ENCODE data around the gene ASXL3.

Gene ASXL3

DNA sequence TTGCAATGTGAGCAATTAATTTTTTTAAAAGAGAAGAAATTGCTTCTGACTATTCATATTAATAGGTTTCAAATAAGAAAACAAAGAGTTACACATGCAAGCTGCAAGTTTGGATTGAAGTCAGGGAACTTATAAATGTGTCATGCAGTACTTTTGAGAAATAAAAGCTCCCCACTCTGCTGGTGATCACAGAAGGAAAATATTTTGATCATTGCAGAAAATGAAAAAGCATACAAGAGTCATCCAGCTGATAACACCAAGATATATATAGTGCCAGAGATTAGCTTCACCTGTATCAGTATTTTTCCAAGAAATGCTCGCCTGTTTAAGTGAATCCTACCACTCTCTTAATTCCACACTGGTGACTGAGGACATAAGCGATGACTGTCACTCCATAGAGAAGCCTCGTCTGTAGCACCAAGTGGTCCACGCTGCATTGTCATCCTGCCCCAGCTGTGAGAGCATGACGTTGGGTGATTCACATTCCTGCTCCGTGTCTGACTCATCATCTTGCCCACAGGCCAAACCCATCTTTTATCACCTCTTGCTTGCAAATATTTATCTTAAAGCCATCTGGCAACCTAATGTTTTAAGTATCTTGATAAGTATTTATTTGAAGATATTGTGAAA is 178.0 kb downstream of the ASXL3 start:
- DNase-seq (ENCODE audit: extremely low spot score): peak; percentile 40
- POLR2A ChIA-PET: no interaction called here
- TF ChIP-seq ELF4 (IDR thresholded peaks at IDR 0.05) (no peak), L3MBTL2 (conservative IDR thresholded peaks at IDR 0.05) (0 out of 2 replicates have a peak, but pooled peaks have one; percentile 12), FOXK2 (IDR thresholded peaks at IDR 0.05) (no peak), SUZ12 (IDR thresholded peaks at IDR 0.05) (no peak), ZNF384 (IDR thresholded peaks at IDR 0.05) (no peak)
- CTCF ChIA-PET: interaction anchor here (0.6 to 1.5 kb wide), 2 partner anchors 26 to 524 kb away, joined by 3 to 4 read pairs; no protein-coding TSS in a partner anchor

DNA sequence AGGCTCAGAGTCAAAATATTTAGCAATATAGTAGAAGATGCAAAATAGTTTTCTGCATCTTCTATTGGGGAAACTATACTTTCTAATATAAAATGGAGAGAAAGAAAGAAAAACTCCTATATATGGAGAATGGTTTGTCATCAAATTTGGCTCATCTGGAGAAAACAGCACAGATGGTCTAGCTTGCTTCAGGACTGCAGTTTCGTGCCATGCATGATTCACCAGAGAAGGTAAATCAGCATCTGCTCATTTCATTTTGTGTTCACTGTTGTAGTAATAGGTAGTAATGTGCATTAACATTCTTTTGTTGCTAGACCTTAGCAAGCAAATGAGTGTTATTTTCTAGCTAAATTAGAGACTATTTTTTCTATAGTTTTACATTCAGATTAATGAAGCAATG is 179.0 kb downstream of the ASXL3 start:
- TF ChIP-seq SUZ12 (IDR thresholded peaks at IDR 0.05) (no peak), ELF4 (IDR thresholded peaks at IDR 0.05) (no peak)
- ChIA-PET POLR2A (no interaction called here), CTCF (interaction anchor here (0.8 kb wide), 1 partner anchor 24 kb away, joined by 3 read pairs; no protein-coding TSS in a partner anchor)
- DNase-seq (ENCODE audit: extremely low spot score): no peak

DNA sequence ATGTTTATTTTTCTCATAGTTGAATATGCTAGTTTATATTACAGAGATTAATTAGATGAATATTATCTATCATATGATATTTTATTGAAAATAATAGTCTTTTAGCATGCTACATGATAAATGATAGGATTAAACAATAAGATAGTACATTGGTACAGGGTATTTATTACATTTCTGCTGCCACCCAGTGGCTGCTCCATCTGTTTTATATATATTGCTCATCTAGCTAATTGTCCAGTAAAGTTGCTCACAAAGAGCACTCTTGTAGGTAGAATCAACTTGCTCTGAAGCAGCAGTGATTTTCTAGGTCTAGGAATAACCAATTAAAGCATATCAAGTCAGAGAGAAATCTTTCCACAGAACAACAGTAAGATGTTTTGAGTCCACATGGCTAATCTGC is 183.3 kb downstream of the ASXL3 start:
- POLR2A ChIA-PET: no interaction called here
- CTCF ChIA-PET: interaction anchor here (0.5 to 1.4 kb wide), 6 partner anchors 17 to 551 kb away, joined by 3 to 11 read pairs (median 3); no protein-coding TSS in a partner anchor
- TF ChIP-seq ZNF384 (IDR thresholded peaks at IDR 0.05): no peak
- no peak for TF ChIP-seq NFRKB (IDR thresholded peaks at IDR 0.05)
- TF ChIP-seq FOXM1 (IDR thresholded peaks at IDR 0.05; ENCODE audit: borderline replicate concordance): no peak
- no peak for TF ChIP-seq TARDBP (IDR thresholded peaks at IDR 0.05)
- TF ChIP-seq FOXK2 (IDR thresholded peaks at IDR 0.05): no peak
- TF ChIP-seq ARNT (IDR thresholded peaks at IDR 0.05): no peak
- TF ChIP-seq, protein P1, sequence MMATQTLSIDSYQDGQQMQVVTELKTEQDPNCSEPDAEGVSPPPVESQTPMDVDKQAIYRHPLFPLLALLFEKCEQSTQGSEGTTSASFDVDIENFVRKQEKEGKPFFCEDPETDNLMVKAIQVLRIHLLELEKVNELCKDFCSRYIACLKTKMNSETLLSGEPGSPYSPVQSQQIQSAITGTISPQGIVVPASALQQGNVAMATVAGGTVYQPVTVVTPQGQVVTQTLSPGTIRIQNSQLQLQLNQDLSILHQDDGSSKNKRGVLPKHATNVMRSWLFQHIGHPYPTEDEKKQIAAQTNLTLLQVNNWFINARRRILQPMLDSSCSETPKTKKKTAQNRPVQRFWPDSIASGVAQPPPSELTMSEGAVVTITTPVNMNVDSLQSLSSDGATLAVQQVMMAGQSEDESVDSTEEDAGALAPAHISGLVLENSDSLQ (IDR thresholded peaks at IDR 0.05): no peak
- TF ChIP-seq SUZ12 (IDR thresholded peaks at IDR 0.05): no peak
- no peak for TF ChIP-seq HDGF (IDR thresholded peaks at IDR 0.05; ENCODE audit: borderline replicate concordance)
- no peak for TF ChIP-seq ELF4 (IDR thresholded peaks at IDR 0.05)
- DNase-seq (ENCODE audit: extremely low spot score): peak; percentile 45

DNA sequence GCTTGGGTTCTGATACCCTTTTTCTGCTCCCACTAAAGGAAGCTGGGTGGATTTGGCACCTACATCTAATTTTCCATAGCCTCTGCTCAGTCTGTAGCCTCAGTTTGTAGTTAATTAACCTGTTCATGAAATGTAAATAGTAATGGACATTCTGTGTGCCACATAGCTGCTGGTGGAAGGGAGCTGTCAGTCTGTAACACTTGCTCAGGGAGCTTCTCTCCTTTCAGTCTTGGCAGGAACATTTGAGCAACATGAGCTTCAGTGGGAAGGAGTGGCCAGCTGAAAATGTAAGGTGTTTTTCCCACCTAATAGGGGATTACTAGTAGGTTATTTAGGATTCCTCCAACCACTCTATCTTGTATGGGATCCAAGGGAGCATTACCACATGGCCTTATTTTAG is 203.4 kb downstream of the ASXL3 start:
- TF ChIP-seq FOXA1 (IDR thresholded peaks at IDR 0.05): no peak
- TF ChIP-seq, protein P1 (IDR thresholded peaks at IDR 0.05): no peak
- no peak for TF ChIP-seq HDGF (IDR thresholded peaks at IDR 0.05; ENCODE audit: borderline replicate concordance)
- ChIA-PET POLR2A (interaction anchor here (0.9 kb wide), 1 partner anchor 48 kb away, joined by 3 read pairs; no protein-coding TSS in a partner anchor), CTCF (interaction anchor here (0.6 to 1.0 kb wide), 2 partner anchors 541 to 549 kb away, joined by 3 to 4 read pairs; no protein-coding TSS in a partner anchor)
- no peak for DNase-seq (ENCODE audit: extremely low spot score)
